Nucleus accumbens (tissue), 56 donors: Measurements from ENCODE around the gene AKAP3.

Experiments used
- DNase-seq, 56 donors: peaks; one replicate each; lab custom pipeline; 2025; lab: John Stamatoyannopoulos, UW

AKAP3 gene

GRCh38 chr12:4603946-4604345 is 44.9 kb downstream of the AKAP3 start:
- no peak for DNase-seq

- DNase-seq, result no peak
Observed at GRCh38 chr12:4603421-4603820, 45.4 kb downstream of the AKAP3 start.

GRCh38 chr12:4595881-4596280 is 53.0 kb downstream of the AKAP3 start:
- no peak for DNase-seq

- no peak for DNase-seq
Observed at GRCh38 chr12:4591180-4591687, 57.6 kb downstream of the AKAP3 start.

- DNase-seq, result no peak
Observed at GRCh38 chr12:4589941-4590340, 58.9 kb downstream of the AKAP3 start.

GRCh38 chr12:4588916-4589315 is 59.9 kb downstream of the AKAP3 start:
- no peak for DNase-seq

GRCh38 chr12:4587108-4587507 is 61.7 kb downstream of the AKAP3 start:
- DNase-seq, result no peak

- DNase-seq, result no peak
Observed at GRCh38 chr12:4586500-4586899, 62.4 kb downstream of the AKAP3 start.

- DNase-seq, result no peak
Observed at GRCh38 chr12:4584896-4585295, 64.0 kb downstream of the AKAP3 start.

- DNase-seq, result no peak
Observed at GRCh38 chr12:4584281-4584680, 64.6 kb downstream of the AKAP3 start.

- DNase-seq, result no peak
Observed at GRCh38 chr12:4580281-4580688, 68.6 kb downstream of the AKAP3 start.

GRCh38 chr12:4579305-4580102 is 69.3 kb downstream of the AKAP3 start:
- DNase-seq, result no peak

- no peak for DNase-seq
Observed at GRCh38 chr12:4572680-4573079, 76.2 kb downstream of the AKAP3 start.

GRCh38 chr12:4569261-4569660 is 79.6 kb downstream of the AKAP3 start:
- no peak for DNase-seq

- no peak for DNase-seq
Observed at GRCh38 chr12:4567073-4567881, 81.6 kb downstream of the AKAP3 start.

- DNase-seq, result no peak
Observed at GRCh38 chr12:4566474-4566873, 82.4 kb downstream of the AKAP3 start.
